SH-SY5Y (cell line): ENCODE data around the gene VSIG2.

Source experiments
- GATA2 ChIP-seq: IDR thresholded peaks from 2 replicates; pipeline ENCODE4 v1.6.1; 2011; ENCODE audit warnings: mild to moderate bottlenecking, low read depth, low read length
- GATA3 ChIP-seq: IDR thresholded peaks from 2 replicates; pipeline ENCODE4 v1.6.1; 2011; ENCODE audit warnings: low read depth, mild to moderate bottlenecking, low read length, moderate library complexity

The VSIG2 gene

GRCh38 chr11:124757320-124757719 is 5.3 kb upstream of the VSIG2 start:
- no peak for TF ChIP-seq GATA2
- no peak for TF ChIP-seq GATA3

GRCh38 chr11:124756753-124757227 is 4.7 kb upstream of the VSIG2 start:
- TF ChIP-seq GATA3 (no peak), GATA2 (no peak)

DNA sequence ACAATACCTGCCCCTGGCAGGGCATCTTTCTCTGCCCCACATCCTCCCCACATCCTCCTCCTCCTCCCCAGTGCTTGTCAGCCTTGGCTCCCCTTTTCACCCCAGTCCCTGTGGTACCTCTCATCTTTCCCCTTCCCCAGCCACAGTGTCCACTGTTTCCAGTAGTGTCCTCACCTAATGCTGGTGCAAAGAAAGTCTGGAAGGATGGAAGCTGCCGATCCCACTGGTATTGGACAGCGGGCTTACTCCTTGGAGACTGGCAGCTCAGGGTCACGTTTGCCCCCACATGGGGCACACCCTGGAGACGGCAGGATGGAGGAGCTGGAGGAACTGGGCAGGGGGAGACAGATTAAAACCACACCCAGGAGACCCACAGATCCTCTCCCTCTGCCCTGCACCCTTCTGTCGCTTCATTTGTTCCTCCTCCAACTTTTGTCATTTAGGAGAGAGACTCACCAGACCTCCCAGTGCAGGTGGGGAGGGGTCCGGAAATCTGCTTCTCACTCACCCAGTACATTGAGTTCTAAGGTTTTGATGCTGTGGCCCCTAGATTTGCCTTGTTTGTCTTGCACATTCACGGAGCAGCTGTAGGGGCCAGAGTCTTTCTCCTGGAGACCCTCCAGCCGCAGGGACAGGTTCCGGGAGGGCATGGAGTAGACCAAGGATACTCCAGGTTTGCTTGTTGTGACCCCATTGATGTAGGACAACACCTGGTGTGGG is 4.1 kb upstream of the VSIG2 start:
- TF ChIP-seq GATA2 (no peak), GATA3 (no peak)

- TF ChIP-seq GATA3 (no peak), GATA2 (no peak)
These were observed 2.7 kb upstream of the VSIG2 start for GRCh38 chr11:124754710-124755109.

GRCh38 chr11:124754309-124754708 is 2.3 kb upstream of the VSIG2 start:
- TF ChIP-seq GATA3 (no peak), GATA2 (no peak)

DNA sequence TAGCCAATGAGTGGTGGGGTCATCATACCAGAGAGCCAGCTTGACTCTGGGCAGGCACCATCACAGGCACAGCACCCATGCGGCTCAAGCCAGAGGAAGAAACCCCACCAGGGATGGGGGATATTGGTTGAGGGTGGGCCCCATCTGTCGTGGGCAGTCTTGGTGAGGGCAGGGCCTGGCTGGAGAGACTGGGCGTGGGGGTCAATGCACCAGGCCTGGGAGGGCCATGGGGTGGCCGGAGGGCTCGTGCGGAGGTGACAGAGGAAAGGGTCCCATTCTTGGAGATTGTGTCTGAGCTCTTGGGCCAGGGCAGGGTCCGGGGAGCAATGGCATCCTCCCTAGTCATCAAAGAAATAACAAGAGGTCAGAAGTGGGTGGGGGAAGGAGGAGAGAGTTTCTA is 1.6 kb upstream of the VSIG2 start:
- no peak for TF ChIP-seq GATA2
- TF ChIP-seq GATA3, result no peak

DNA sequence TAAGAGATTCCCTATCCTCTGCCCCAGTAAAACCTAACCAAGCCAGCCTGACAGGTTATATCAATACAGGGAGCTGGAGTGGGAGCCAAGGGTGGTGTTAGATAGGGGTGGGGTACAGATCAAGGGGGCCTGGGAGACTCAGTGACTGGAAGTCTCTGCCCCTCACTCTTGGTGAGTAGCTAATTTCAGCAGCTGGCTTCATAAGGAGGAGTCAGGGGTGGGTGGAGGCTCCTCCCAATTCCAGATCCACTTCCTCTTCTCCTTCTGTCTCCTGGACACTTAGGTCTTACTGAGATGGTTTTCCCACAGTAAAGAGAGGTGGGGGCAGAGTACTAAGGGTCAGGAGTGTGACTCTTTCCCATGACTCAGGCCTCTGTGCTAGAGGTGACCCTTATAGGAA is 1.1 kb upstream of the VSIG2 start:
- TF ChIP-seq GATA3 (no peak), GATA2 (no peak)

GRCh38 chr11:124752471-124753102 is 532 bp upstream of the VSIG2 start:
- TF ChIP-seq GATA2, result no peak
- no peak for TF ChIP-seq GATA3

- TF ChIP-seq GATA3 (no peak), GATA2 (no peak)
These were observed 689 bp downstream of the VSIG2 start for GRCh38 chr11:124751391-124751740.

- TF ChIP-seq GATA2, result no peak
- TF ChIP-seq GATA3, result no peak
These were observed 2.1 kb downstream of the VSIG2 start for GRCh38 chr11:124749912-124750311.

- TF ChIP-seq GATA2 (no peak), GATA3 (no peak)
These were observed 3.3 kb downstream of the VSIG2 start for GRCh38 chr11:124748481-124749343.

- TF ChIP-seq GATA2, result no peak
- no peak for TF ChIP-seq GATA3
These were observed 4.0 kb downstream of the VSIG2 start for GRCh38 chr11:124748100-124748418.

- TF ChIP-seq GATA3, result no peak
- TF ChIP-seq GATA2, result no peak
These were observed 4.5 kb downstream of the VSIG2 start for GRCh38 chr11:124747406-124748099.

- TF ChIP-seq GATA2 (no peak), GATA3 (no peak)
These were observed 5.3 kb downstream of the VSIG2 start for GRCh38 chr11:124746621-124747243.
